GOT3 (cell line): ENCODE data around the gene NDN.
"Not testable (repeated sequence)": the region's sequence is repeated elsewhere in the genome, so short reads cannot be mapped to it uniquely, and the experiment has no call there.

Source experiments
- DNase-seq: peaks from one replicate; lab custom pipeline; 2025; ENCODE audit warnings: mixed read lengths; lab: John Stamatoyannopoulos, UW

Gene NDN, protein sequence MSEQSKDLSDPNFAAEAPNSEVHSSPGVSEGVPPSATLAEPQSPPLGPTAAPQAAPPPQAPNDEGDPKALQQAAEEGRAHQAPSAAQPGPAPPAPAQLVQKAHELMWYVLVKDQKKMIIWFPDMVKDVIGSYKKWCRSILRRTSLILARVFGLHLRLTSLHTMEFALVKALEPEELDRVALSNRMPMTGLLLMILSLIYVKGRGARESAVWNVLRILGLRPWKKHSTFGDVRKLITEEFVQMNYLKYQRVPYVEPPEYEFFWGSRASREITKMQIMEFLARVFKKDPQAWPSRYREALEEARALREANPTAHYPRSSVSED

DNA sequence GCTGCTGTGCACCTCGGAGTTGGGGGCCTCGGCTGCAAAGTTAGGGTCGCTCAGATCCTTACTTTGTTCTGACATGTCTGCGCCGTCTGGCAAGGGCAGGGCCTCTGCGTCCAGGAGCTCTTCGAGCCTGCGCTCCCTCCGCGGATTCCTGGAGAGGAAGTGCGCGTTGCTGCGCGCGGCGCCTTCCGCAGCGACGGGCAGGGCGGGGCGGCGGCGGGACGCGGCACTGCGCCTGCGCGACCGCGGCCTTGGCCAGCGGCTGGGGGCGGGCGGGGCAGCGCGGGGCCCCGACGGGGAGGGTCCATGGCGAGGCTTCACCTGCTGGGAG lies at the start of gene NDN:
TSS of gene NDN (minus strand) at position 163 of the 328 bp plus-strand sequence. CDS start at position 75, 88 bp downstream.
- peak; percentile 15 for DNase-seq

DNA sequence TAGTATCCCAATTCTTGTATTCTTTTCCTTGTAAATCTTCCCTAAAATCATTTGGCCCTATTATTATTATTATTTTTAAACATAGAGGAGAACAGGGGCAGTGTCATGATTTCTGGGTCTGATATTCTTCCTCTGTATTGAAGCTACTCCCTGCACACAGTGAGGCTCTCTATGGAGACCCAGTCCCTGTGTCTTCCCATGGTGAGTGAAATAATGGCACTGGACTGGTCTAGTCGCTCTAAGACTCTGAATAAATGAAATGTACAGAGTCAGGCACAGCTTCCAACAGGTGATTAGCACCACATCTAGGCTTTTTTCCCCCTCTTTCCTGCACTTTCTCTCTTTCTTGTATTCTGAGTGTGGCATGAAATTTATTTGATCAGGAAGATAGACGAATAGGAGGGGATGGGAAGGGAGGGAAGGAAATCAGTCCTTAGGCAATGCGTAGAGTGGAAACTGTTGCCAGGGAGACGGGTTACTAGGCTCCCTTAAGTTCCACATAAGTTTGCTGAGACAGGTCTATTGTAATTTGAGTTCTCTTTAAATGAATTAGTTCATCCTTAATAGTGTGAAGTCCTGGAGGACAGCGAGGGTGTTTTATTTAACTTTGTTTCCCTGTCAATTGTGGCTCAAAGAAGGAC lies 49.0 kb upstream of the NDN start:
- DNase-seq: no peak

DNA sequence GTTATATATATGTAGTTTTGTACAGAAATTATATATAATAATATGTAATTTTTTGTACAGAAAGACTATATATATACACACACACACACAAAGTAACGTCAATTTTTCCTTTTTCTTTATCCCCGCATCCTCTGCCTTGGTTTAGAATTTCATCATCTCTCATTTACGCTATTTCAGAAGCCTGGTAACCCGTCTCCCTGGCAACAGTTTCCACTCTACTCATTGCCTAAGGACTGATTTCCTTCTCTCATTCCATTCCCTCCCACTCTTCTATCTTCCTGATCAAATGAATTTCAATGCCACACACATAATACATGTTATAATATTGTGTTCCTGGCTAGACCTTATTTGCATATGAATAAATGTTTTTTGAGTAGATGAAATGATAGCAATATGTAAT lies 47.8 kb upstream of the NDN start:
- no peak for DNase-seq

DNA sequence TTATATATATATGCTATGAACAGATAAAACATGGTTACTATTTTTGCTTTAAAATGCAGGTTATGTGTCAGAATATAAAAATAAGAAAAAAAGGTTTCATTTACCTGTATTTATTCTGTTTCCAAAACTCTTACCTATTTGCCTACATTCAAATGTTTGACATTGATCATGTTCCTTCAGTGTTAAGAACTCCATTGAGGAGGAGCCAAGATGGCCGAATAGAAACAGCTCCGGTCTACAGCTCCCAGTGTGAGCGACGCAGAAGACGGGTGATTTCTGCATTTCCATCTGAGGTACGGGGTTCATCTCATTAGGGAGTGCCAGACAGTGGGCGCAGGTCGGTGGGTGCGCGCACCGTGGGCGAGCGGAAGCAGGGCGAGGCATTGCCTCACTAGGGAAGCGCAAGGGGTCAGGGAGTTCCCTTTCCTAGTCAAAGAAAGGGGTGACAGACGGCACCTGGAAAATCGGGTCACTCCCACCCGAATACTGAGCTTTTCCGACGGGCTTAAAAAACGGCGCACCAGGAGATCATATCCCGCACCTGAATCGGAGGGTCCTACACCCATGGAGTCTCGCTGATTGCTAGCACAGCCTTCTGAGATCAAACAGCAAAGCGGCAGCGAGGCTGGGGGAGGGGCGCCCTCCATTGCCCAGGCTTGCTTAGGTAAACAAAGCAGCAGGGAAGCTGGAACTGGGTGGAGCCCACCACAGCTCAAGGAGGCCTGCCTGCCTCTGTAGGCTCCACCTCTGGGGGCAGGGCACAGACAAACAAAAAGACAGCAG lies 27.0 kb upstream of the NDN start:
- not testable (repeated sequence) for DNase-seq

DNA sequence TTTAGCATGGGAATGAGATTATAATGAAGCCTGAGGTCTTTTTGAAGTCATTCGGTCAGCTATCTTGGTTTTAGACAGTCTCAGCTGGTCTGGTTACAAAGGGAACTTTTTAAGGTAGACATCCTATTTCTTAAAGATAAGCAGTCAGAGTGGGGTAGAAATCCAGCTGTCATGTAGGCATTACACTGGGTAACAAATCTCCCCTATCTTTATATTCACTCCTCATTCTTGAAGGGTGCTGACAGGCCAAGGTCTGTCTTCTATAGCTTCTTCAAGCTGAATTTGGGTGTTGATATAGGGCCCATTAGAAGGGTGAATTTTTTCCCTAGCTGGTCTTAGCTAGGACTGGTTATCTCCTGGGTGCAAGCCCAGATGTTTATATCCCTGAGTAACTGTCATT lies 21.2 kb upstream of the NDN start:
- DNase-seq: no peak

DNA sequence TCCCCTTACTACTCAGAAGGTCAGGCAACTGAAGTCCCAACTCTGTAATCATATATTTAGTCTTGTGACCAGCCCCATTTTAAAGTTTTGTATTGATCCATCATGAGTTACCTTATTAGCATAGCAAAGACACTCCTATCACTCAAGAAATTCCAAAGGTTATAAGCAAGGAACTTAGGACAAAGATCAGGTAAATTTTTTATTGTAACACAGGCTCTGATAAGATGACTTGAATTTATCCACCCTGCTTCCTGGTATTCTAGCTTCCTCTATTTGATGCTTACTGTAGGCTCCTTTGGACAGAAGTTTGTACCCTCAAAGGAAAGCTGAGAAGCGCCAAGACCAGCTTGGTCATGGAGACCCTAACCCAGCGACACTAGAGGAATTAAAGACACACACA lies 8.2 kb upstream of the NDN start:
- no peak for DNase-seq

DNA sequence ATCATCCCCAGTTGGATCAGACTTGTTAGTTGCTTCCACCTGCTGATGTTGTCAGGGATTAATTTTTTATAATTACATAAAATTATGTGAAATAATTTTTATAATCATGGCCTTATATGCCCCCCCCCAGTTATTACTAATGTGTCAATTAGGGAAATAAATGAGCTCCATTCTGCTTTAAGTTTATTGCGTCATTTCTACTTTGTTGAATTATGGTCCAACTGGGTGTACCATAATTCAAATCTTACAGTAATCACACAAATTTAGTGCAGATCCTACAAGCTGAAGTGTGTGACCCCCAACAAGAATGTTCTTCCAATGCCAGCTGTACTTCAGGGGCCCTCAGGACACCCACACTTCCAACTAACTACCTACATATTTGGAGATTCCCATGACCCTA lies 7.5 kb upstream of the NDN start:
- DNase-seq: no peak

DNA sequence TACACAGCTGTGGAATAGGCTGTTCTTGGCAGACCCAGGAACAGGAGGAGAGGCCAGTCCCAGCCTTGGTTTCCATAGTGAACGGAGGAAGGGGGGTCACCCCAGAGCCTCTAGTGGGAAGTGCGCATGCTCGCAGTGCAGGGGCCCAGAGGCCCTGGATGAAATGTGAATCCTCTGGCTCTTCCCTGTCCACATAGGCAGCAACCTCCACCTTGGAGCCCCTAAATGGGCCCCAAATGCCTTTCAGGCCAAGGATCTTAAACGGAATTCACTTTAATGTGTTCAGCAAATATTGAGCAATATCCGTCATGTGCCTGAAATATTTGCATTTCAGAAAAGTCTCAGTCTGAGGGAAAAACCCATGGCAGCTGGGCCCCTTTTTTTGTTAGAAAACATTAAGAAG lies 3.3 kb upstream of the NDN start:
- no peak for DNase-seq

DNA sequence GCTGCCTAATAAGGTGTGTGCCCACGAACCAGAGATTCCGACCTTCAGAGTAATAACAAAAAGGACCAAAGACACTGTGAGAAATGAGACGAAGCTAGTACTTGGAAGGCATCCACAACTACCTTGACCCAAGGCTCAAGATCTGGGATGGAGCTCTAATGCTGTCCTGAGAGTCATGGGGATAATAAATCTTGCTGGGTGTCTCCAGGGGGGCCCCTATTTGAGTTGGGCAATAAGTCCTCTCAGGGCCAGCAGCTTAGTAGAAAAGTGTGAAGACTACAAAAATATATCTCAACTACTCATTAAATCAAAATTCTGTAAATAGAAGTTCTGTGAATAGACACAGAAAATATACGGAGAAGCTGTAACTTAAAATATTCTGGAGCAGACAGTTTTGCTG lies 2.9 kb upstream of the NDN start:
- no peak for DNase-seq

DNA sequence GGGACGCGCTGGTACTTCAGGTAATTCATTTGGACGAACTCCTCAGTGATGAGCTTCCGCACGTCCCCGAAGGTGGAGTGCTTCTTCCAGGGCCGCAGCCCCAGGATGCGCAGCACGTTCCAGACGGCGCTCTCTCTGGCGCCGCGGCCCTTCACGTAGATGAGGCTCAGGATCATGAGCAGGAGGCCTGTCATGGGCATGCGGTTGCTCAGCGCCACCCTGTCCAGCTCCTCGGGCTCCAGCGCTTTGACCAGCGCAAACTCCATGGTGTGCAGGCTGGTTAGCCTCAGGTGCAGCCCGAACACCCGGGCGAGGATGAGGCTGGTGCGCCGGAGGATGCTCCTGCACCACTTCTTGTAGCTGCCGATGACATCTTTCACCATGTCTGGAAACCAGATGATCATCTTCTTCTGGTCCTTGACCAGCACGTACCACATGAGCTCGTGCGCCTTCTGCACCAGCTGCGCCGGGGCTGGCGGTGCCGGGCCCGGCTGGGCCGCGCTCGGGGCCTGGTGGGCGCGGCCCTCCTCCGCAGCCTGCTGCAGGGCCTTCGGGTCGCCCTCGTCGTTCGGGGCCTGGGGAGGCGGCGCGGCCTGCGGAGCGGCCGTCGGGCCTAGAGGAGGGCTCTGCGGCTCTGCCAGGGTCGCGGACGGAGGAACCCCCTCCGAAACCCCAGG lies 501 bp downstream of the NDN start:
- no peak for DNase-seq

DNA sequence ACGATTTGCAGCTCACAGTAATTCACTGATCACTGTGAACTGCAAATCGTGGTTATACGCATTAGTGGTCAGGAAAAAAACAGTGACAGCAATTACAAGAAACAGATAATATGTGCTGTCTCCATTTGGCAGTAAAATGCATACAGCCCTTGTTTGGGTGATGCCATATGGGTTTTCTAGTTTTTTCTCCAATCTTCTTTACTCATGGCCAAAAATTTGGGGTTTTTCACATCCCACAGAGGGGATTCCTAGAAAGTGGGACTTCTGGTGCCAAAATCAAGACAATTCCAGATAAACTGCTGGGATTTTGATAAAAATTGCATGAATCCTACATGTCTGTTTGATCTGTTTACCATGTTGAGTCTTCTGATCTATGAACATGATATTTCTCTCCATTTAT lies 15.6 kb downstream of the NDN start:
- DNase-seq: no peak

DNA sequence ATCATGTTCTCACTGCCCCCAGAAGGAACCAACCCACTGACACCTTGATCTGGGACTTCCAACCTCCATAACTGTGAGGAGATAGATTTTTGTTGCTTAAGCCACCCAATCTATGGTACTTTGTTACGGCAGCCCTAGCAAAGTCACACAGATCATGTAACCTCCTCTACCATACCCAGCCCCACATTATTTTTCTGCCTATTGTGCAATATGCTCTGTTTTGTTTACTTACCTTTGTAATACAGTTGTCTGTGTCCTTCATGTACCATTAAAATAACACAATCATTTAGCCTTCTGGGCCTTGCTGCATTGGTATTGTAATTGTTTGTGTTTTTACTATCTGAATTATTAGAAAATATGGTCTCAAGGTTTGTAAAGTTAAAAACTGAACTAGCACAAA lies 16.1 kb downstream of the NDN start:
- DNase-seq: no peak

DNA sequence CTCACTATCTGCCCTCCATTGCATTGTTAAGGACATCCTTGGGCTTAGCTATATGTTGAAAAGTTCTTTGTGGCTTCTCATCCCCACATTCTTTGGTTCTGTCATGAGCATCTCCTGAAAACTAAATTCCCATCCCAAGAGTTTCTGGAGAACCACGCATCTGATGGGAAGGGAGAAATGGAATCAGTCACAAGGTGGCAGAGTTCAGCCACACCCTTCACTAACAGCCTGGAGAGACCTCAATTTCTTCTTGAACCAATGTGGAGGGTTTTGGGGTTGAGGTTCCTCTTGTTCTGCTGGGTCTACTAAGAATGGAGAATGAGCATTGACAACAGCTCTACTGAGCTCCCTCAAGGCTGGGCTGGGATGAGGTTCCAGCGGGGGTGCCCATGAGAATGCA lies 23.9 kb downstream of the NDN start:
- no peak for DNase-seq

DNA sequence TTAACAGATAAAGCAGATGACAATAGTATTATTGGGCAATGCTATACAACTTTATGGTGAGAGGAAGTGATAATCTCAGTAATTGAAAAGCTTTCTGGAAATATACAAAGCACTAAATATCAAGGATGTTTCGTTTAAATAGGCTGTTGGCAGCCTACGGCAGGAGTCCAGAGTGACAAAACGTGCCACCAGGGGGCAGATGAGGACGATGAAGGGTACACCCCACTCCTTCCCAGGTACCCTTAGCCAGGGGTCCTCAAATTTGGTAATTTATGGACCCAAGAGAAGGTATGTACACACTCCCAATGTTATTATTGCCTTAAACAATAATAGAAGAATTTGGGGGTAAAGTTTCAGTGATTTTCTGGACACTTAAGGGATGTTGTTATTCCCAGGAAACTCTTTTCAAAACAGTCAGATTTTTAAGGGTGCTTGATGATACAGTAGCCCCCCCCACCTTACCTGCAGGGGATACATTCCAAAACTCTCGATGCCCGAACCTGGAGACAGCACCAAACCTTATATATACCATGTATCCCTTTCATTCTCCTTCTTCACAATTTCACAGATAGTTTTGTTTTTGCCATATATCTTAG lies 38.1 kb downstream of the NDN start:
- no peak for DNase-seq

DNA sequence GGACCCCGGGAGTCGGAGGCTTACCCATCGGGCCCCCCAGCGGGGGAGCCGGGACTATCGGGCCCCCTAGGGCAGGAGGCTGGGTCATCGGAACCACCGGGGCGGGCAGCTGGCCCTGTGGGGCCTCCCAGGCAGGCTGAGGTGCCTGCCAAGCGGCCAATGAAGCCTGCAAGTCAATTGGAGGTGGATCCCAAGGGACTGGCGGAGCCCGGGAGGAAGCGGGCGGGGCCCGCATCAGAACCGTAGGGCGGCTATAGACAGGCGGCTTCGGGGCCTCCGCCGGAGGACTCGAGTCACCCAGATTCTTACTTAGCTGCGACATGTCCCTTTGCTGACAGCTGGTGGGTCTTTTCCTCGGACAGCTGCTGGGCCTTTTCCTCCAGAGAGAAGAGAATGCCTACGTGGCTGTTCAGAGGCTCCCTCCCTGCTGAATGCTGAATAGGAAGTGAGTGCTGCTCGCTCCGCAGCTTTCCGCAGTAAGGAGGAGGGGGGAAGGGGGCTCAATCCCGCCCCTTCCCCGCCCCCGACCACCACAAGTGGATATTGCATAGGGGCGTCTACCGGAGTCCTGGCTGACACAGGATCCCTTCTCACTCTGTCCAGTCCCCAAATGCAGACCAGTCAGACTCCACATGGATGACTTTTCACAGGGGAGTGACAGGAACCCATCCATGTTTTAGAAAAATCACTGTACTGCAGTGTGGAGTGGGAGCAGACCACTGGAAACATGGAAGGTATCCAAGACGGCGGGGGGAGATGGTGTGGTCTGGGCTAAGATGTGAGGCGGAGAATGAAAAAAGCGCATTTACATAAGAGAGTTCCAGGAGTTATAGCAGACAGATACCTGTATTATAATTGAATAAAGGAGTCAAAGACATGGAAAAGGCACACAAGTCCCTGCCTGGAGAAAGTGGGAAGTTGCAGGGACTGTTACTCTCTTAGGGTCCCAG lies 39.4 kb downstream of the NDN start, which contains the start of gene MAGEL2:
TSS of gene MAGEL2 (minus strand) at position 447 of the 950 bp plus-strand sequence. CDS start at position 322, 125 bp downstream.
- DNase-seq: no peak

DNA sequence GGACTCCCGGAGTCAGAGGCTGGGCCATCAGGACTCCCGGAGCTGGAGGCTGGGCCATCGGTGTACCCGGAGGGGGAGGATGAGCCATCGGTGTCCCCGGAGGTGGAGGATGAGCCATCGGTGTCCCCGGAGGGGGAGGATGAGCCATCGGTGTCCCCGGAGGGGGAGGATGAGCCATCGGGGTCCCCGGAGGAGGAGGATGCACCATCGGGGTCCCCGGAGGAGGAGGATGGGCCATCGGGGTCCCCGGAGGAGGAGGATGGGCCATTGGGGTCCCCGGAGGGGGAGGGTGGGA lies 40.2 kb downstream of the NDN start:
- DNase-seq: no peak

DNA sequence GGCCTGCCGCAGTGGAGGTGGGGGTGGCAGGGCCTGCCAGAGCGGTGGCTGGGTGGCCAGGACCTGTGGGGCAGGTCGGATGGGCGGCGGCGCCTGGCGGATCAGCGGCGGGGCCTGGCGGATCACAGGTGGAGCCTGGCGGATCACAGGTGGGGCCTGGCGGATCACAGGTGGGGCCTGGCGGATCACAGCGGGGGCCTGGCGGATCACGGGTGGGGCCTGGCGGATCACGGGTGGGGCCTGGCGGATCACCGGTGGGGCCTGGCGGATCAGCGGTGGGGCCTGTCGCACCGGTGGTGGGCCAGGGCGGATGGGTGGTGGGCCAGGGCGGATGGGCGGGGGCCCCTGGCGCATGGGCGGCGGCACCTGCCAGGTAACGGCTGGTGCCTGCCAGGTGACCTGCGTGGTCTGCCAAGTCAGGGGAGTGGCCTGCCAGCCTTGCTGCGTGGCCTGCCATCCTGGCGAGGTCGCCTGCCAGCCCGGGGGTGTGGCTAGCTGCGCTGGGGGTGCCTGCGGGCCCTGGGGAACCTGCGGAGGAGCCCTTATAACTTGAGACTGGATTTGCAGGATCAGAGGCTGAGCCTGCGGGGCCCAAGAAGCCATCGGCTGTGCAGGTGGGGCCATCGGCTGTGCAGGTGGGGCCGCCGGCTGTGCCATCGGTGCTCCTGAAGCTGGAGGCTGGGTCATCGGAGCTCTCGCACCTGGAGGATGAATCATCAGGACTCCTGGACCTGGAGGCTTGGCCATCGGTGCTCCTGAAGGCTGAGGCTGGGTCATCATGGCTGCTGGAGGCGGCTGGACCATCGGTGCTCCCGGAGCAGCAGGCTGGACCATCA lies 40.7 kb downstream of the NDN start:
- no peak for DNase-seq

DNA sequence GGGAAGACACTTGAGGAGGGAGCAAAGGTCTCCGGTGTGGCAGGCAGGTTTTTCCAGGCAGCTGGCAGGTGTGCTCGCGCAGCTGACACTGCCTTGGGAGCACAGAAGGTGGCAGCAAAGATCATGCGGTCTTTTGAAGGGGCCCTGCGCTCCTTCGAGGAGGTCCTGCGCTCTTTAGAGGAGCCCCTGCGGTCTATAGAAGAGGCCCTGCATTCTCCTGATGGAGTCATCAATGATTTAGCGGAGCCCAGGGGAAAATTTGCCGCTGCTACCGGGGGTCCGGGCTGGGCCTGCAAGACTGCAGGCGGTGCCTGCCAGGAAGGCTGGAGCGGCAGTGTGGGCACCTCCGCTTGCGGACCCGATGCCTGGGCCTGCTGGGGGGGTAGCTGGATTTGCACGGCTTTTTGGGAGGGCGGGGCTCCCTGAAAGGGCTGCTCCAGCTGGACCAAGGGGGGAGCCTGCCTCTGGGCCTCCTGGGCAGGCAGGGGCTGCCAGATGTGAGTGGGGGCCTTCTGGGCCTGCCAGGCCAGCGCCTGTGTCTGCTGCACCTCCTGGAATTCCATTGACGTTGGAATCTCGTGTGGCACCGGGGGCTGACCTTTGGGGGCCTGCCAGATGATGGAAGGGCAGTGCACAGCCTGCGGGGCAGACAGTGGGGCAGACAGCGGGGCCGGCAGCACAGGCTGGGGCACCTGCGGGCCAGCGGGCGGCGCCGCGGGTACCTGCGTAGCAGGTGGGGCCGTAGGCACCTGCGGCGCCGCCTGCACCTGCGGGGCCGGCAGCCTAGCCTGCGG lies 41.5 kb downstream of the NDN start:
- DNase-seq: no peak

DNA sequence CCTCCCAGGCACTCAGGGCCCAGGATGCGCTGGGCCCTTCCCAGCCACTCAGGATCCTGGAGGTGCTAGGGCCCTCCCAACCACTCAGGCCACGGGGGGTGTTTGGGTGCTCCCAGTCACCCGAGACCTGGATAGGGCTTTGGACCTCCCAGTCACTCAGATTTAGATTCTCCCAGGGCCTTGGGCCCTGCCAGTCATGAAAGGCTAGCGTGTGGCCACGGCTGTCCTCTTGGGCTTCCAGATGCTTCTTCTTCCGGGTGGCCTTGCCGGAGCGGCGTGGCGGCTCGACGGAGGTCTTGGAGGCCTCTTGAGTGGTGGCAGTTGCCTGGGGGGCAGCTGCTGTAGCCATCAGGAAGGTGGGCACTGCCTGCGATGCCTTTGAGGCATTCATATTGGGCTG lies 42.3 kb downstream of the NDN start:
- no peak for DNase-seq
